ENCODE data around the gene SLC27A4. TPM values are rescaled to one million over a fixed set of nuclear protein-coding genes. Genes with fewer than 3 reads are reported as not detected.

Gene SLC27A4
- total RNA-seq, 1 donor from 2014 or later, result 42.2 TPM

DNA sequence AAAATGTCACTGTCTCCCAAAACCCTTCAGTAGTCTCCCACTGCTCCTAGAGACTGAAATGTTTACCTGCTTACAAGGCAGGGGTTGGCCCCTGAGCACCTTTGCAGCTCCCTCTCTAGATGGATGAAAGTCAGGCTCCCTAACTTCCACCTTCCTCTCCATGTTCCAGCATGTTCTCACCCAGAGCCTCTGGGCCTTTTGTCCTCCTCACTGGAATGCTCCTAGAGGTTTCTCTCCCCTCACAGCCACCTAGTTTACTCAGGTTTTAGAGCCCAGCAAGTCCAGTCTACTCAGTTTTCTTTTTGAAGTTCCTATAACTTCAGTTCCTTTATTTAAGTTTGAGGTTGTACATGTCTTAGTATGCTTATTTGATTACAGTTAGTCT lies 30.0 kb downstream of the SLC27A4 start:
- Mint-ChIP-seq H3K4me3 (peak overlapping the region; percentile 99), H3K27ac (peak overlapping the region; percentile 98), H3K9me3 (no peaks in the 10 kb centered on the region), H3K27me3 (no peaks in the 10 kb centered on the region), H3K36me3 (no peaks in the 10 kb centered on the region), H3K4me1 (ENCODE audit: unreplicated experiment) (peaks cover 38% of the 10 kb centered on the region)
- TF ChIP-seq, protein P1, sequence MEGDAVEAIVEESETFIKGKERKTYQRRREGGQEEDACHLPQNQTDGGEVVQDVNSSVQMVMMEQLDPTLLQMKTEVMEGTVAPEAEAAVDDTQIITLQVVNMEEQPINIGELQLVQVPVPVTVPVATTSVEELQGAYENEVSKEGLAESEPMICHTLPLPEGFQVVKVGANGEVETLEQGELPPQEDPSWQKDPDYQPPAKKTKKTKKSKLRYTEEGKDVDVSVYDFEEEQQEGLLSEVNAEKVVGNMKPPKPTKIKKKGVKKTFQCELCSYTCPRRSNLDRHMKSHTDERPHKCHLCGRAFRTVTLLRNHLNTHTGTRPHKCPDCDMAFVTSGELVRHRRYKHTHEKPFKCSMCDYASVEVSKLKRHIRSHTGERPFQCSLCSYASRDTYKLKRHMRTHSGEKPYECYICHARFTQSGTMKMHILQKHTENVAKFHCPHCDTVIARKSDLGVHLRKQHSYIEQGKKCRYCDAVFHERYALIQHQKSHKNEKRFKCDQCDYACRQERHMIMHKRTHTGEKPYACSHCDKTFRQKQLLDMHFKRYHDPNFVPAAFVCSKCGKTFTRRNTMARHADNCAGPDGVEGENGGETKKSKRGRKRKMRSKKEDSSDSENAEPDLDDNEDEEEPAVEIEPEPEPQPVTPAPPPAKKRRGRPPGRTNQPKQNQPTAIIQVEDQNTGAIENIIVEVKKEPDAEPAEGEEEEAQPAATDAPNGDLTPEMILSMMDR (conservative IDR thresholded peaks at IDR 0.05), result no peak
- no peak for DNase-seq (ENCODE audit: extremely low spot score, unreplicated experiment)

GRCh38 chr9:128370752-128371629 lies 30.7 kb downstream of the SLC27A4 start, which contains the start of gene URM1:
URM1 (plus strand) TSS chr9:128371374; CDS start chr9:128371381, 7 bp downstream.
- TF ChIP-seq, protein P1 (conservative IDR thresholded peaks at IDR 0.05), result no peak
- Mint-ChIP-seq H3K36me3 (no peaks in the 10 kb centered on the region), H3K27me3 (no peaks in the 10 kb centered on the region), H3K9me3 (no peaks in the 10 kb centered on the region), H3K27ac (peak within 1 kb of the TSS; percentile 98), H3K4me1 (ENCODE audit: unreplicated experiment) (peaks cover 35% of the 10 kb centered on the region), H3K4me3 (peak within 1 kb of the TSS; percentile 99)
- DNase-seq (ENCODE audit: extremely low spot score, unreplicated experiment), result peak; percentile 95

- no peak for DNase-seq (ENCODE audit: extremely low spot score, unreplicated experiment)
- peak overlapping the region; percentile 98 for H3K27ac Mint-ChIP-seq
- peak overlapping the region; percentile 99 for H3K4me3 Mint-ChIP-seq
- H3K4me1 Mint-ChIP-seq (ENCODE audit: unreplicated experiment), result peaks cover 34% of the 10 kb centered on the region
- H3K9me3 Mint-ChIP-seq, result no peaks in the 10 kb centered on the region
- no peaks in the 10 kb centered on the region for H3K27me3 Mint-ChIP-seq
- TF ChIP-seq, protein P1 (conservative IDR thresholded peaks at IDR 0.05), result no peak
- no peaks in the 10 kb centered on the region for H3K36me3 Mint-ChIP-seq
Measured at GRCh38 chr9:128371630-128372117, 31.3 kb downstream of the SLC27A4 start.

- Mint-ChIP-seq H3K36me3 (no peaks in the 10 kb centered on the region), H3K4me3 (peak overlapping the region; percentile 99), H3K27ac (peak overlapping the region; percentile 98), H3K9me3 (no peaks in the 10 kb centered on the region), H3K27me3 (no peaks in the 10 kb centered on the region), H3K4me1 (ENCODE audit: unreplicated experiment) (peaks cover 29% of the 10 kb centered on the region)
- TF ChIP-seq, protein P1 (conservative IDR thresholded peaks at IDR 0.05), result no peak
- no peak for DNase-seq (ENCODE audit: extremely low spot score, unreplicated experiment)
Measured at GRCh38 chr9:128372188-128372641, 31.9 kb downstream of the SLC27A4 start.

DNA sequence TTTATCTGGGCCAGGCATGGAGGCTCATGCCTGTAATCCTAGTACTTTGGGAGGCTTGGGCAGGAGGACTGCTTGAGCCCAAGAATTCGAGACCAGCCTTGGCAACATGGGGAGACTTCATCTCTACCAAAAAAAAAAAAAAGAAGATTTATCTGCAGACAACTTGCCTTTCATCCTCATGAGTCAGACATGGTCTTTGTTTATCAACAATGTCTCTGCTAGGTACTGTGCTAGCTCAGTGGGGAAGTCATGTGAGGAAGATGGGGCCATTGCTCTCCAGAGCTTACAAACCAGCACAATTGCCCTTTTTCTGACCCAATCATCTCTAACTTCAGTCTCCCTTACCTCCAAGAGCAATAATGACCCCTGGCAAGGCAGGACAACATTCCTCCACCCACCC lies 32.5 kb downstream of the SLC27A4 start:
- no peak for DNase-seq (ENCODE audit: extremely low spot score, unreplicated experiment)
- H3K4me1 Mint-ChIP-seq (ENCODE audit: unreplicated experiment), result peaks cover 29% of the 10 kb centered on the region
- H3K4me3 Mint-ChIP-seq, result peak overlapping the region; percentile 99
- no peaks in the 10 kb centered on the region for H3K9me3 Mint-ChIP-seq
- no peaks in the 10 kb centered on the region for H3K36me3 Mint-ChIP-seq
- H3K27me3 Mint-ChIP-seq, result no peaks in the 10 kb centered on the region
- TF ChIP-seq, protein P1 (conservative IDR thresholded peaks at IDR 0.05), result no peak
- H3K27ac Mint-ChIP-seq, result peak overlapping the region; percentile 98
